NB4 (cell line): ENCODE data around the gene ANAPC1.
"Not testable (repeated sequence)": the region's sequence is repeated elsewhere in the genome, so short reads cannot be mapped to it uniquely, and the experiment has no call there.

Source experiments
- MYC ChIP-seq: IDR thresholded peaks from 2 replicates; pipeline ENCODE4 v1.6.1; 2011; ENCODE audit warnings: low read depth, low read length
- POLR2A ChIP-seq: IDR thresholded peaks from 2 replicates; pipeline ENCODE4 v1.6.1; 2011; ENCODE audit warnings: mild to moderate bottlenecking; ENCODE audit not compliant: insufficient read length; ENCODE audit errors: extremely low read depth

GRCh38 chr2:111760697-111761284 lies 123.2 kb downstream of the ANAPC1 start:
- TF ChIP-seq MYC, POLR2A: not testable (repeated sequence)
